HL-60 (cell line): ENCODE data around the gene DDX42.

Source experiments
- CTCF ChIP-seq: IDR thresholded peaks from one replicate; pipeline ENCODE4 v1.5.1; 2011; ENCODE audit warnings: low read length, control low read depth, inconsistent platforms; ENCODE audit not compliant: insufficient read depth
- REST ChIP-seq: IDR thresholded peaks from 2 replicates; pipeline ENCODE4 v1.6.1; 2012; ENCODE audit warnings: low read depth; ENCODE audit not compliant: insufficient replicate concordance

- no peak for TF ChIP-seq CTCF
- no peak for TF ChIP-seq REST
Observed at GRCh38 chr17:63752707-63753106, 21.3 kb upstream of the DDX42 start.
